KOPT-K1 (cell line): ENCODE results near the gene FAM221B.

ENCODE experiments used
- H3K27ac ChIP-seq: fragments of 200-600 bp; sonication (generic); 2 replicates; pipeline ENCODE4 v1.5.1; 2016; ENCODE audit warnings: antibody characterized with exemption, mild to moderate bottlenecking, low read depth, low read length; ENCODE audit not compliant: poor library complexity, severe bottlenecking
- H3K36me3 ChIP-seq: fragments of 200-600 bp; sonication (generic); 2 replicates; pipeline ENCODE4 v1.5.1; 2017; ENCODE audit warnings: antibody characterized with exemption, mild to moderate bottlenecking, low read length, moderate library complexity; ENCODE audit not compliant: insufficient read depth
- H3K9me3 ChIP-seq: fragments of 200-600 bp; sonication (generic); 2 replicates; pipeline ENCODE4 v1.5.1; 2017; ENCODE audit warnings: antibody characterized with exemption, low read length, mild to moderate bottlenecking; ENCODE audit not compliant: insufficient read depth, poor library complexity, severe bottlenecking

The FAM221B gene

GRCh38 chr9:35792826-35793225, 35.7 kb downstream of the FAM221B start:
- Histone ChIP-seq H3K27ac (no peak overlapping the region), H3K36me3 (no peaks in the 10 kb centered on the region), H3K9me3 (no peaks in the 10 kb centered on the region)

GRCh38 chr9:35792024-35792813, 36.3 kb downstream of the FAM221B start:
- Histone ChIP-seq H3K36me3 (no peaks in the 10 kb centered on the region; the same call in 1 of the 2 replicates), H3K27ac (no peak overlapping the region), H3K9me3 (no peaks in the 10 kb centered on the region)

GRCh38 chr9:35791297-35791921, 37.1 kb downstream of the FAM221B start, which contains the start of gene NPR2:
TSS of gene NPR2 (plus strand) at chr9:35791591. CDS start at chr9:35792409, 818 bp downstream.
- no peaks in the 10 kb centered on the region; the same call in 1 of the 2 replicates for H3K36me3 ChIP-seq
- no peaks in the 10 kb centered on the region for H3K9me3 ChIP-seq
- no peak within 1 kb of the TSS for H3K27ac ChIP-seq

- no peaks in the 10 kb centered on the region; the same call in 1 of the 2 replicates for H3K36me3 ChIP-seq
- H3K27ac ChIP-seq = no peak overlapping the region
- no peaks in the 10 kb centered on the region for H3K9me3 ChIP-seq
Measured at GRCh38 chr9:35790385-35791296, 37.9 kb downstream of the FAM221B start.

- Histone ChIP-seq H3K9me3 (no peaks in the 10 kb centered on the region), H3K36me3 (no peaks in the 10 kb centered on the region; the same call in 1 of the 2 replicates), H3K27ac (no peak overlapping the region)
Measured at GRCh38 chr9:35790025-35790384, 38.5 kb downstream of the FAM221B start.

DNA sequence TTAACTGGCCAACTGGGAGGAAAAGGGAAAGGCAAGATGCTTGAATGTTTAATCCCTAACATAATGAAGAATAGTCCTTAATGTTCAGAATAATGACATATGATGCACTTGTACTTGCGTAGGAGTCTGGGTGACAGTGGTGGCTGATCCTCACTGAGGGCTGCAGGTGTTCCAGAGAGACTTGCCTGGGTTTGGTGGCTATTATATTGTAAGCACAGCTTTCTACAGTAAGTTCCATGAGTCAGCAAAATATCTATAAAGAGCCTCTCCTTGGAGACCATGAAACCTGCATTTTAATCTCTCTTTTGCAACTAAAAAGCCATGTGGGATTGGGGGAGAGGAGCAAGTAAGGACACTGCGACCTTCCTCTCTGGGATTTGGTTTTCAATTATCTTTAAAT, 39.0 kb downstream of the FAM221B start:
- Histone ChIP-seq H3K36me3 (no peaks in the 10 kb centered on the region; the same call in 1 of the 2 replicates), H3K27ac (no peak overlapping the region), H3K9me3 (no peaks in the 10 kb centered on the region)

DNA sequence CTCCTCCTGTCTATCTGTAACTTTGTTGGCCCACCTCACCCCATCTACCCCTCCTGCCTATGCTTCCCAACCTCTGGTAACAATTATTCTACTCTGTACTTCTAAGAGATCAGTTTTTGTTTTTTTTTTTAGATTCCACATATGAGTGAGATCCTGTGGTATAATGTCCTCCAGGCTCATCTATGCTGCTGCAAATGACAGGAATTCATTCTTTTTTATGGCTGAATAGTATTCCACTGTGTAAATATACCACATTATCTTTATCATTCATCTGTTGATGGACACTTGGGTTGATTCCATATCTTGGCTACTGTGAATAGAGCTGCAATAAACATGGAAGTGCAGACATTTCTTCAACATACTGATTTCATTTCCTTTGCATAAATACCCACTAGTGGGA, 45.1 kb downstream of the FAM221B start:
- no peaks in the 10 kb centered on the region for H3K9me3 ChIP-seq
- no peak overlapping the region for H3K27ac ChIP-seq
- H3K36me3 ChIP-seq = no peaks in the 10 kb centered on the region; the same call in 1 of the 2 replicates

GRCh38 chr9:35781066-35781465, 47.5 kb downstream of the FAM221B start:
- no peaks in the 10 kb centered on the region; the same call in 1 of the 2 replicates for H3K36me3 ChIP-seq
- no peaks in the 10 kb centered on the region for H3K9me3 ChIP-seq
- no peak overlapping the region for H3K27ac ChIP-seq

- no peak overlapping the region for H3K27ac ChIP-seq
- no peaks in the 10 kb centered on the region; the same call in 1 of the 2 replicates for H3K36me3 ChIP-seq
- no peaks in the 10 kb centered on the region for H3K9me3 ChIP-seq
Measured at GRCh38 chr9:35778496-35778895, 50.0 kb downstream of the FAM221B start.

DNA sequence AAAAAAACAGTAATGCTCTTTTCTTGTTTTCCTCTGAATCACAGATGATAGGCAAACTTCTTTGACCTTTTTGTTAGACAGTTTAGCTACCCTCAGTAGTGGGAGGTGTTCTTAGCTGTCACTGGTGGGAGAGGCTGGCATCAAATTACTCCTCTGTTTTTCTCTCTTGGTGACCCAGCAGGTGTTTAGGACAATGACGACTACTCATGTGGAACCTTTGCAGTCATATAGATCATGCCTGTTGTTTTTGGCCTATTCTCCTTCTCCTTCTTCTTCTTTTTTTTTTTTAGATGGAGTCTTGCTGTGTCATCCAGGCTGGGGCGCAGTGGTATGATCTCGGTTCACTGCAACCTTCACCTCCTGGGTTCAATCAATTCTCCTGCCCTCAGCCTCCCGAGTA, 52.5 kb downstream of the FAM221B start:
- Histone ChIP-seq H3K9me3 (no peaks in the 10 kb centered on the region), H3K27ac (no peak overlapping the region), H3K36me3 (no peaks in the 10 kb centered on the region)

DNA sequence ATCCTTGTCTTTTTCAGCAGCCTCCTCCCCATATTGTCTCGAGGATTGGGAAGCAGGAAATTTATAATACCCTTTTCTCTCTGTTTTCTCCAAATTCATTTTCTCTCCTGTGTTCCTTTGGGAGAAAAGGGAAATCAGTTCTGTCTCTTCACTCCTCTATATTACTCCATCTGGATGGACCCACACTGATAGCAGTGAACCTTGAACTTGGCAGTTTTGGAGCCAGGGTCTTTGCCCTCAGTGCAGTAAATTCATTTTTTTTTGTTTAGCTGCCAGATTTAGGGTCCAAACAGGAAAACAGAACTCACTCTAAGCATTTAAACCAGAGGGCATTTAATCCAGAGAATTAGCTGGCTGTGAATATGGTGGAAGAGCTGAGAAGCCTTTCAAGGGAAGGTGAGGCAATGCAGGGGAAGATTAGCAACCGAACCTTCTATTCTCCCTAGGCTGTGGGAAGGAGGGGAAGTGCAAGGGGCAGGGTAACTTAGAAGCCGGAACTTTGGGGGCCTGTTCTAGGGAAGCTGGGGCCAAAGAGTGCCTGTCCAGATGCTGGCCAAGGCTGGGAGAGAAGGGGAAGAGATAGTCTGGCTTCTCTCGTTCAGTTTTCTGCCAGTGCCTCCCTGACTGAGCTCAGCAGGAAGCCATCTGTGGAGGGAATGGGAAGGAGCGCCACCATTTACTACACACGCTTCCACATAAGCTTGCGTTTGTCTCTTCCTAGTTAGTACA, 53.5 kb downstream of the FAM221B start:
- H3K27ac ChIP-seq = no peak overlapping the region
- H3K9me3 ChIP-seq = no peaks in the 10 kb centered on the region
- no peaks in the 10 kb centered on the region for H3K36me3 ChIP-seq

GRCh38 chr9:35771943-35772342, 56.6 kb downstream of the FAM221B start:
- Histone ChIP-seq H3K36me3 (no peaks in the 10 kb centered on the region), H3K9me3 (no peaks in the 10 kb centered on the region), H3K27ac (no peak overlapping the region)

GRCh38 chr9:35771534-35771933, 57.0 kb downstream of the FAM221B start:
- H3K9me3 ChIP-seq = no peaks in the 10 kb centered on the region
- H3K27ac ChIP-seq = no peak overlapping the region
- no peaks in the 10 kb centered on the region for H3K36me3 ChIP-seq

GRCh38 chr9:35771075-35771433, 57.5 kb downstream of the FAM221B start:
- Histone ChIP-seq H3K36me3 (no peaks in the 10 kb centered on the region), H3K27ac (no peak overlapping the region), H3K9me3 (no peaks in the 10 kb centered on the region)
